ENCODE results near the gene DLG2. TPM values are rescaled to one million over a fixed set of nuclear protein-coding genes. Genes with fewer than 3 reads are reported as not detected.

The DLG2 gene
- total and polyA plus RNA-seq, 2 of the 8 experiments (the other 6 are each of a cell fraction or from before 2014, with no cell fraction given), result 1.7 to 14.3 TPM

GRCh38 chr11:85494396-85494795, 132.7 kb downstream of the DLG2 start (continued):
- TF ChIP-seq CBX8 (IDR thresholded peaks at IDR 0.05; ENCODE audit: borderline replicate concordance, low read depth, low read length), result no peak
- no peak for TF ChIP-seq JUN (IDR thresholded peaks at IDR 0.05; ENCODE audit: low read depth, low read length)
